GM12878 (cell line): ENCODE measurements around the gene SNAI3.

Experiments
- CBFB ChIP-seq: IDR thresholded peaks from 2 replicates; pipeline ENCODE4 v1.6.1; 2016; ENCODE audit warnings: antibody characterized with exemption, low read depth
- CTCF ChIP-seq, 3 experiments: IDR thresholded peaks in 2 of 3; conservative IDR thresholded peaks in 1 of 3; 2 replicates each; pipeline ENCODE4 v1.5.1; 2011; ENCODE audit warnings: low read depth in 3 of 3, low read length in 3 of 3, mild to moderate bottlenecking in 3 of 3, control low read depth in 2 of 3, moderate library complexity in 2 of 3, inconsistent platforms in 1 of 3, mixed read lengths in 1 of 3; ENCODE audit not compliant: control insufficient read depth in 2 of 3, insufficient read depth in 1 of 3; ENCODE audit errors: extremely low read depth in 1 of 3
- EZH2 ChIP-seq: IDR thresholded peaks from 2 replicates; pipeline ENCODE4 v1.6.1; 2012; ENCODE audit warnings: low read depth, mild to moderate bottlenecking, control low read depth, inconsistent platforms, low read length, borderline replicate concordance; ENCODE audit not compliant: control insufficient read depth
- KAT2A ChIP-seq: conservative IDR thresholded peaks from 2 replicates; pipeline ENCODE4 v1.6.1; 2011; ENCODE audit warnings: low read depth, low read length; ENCODE audit not compliant: control insufficient read depth
- NFXL1 ChIP-seq: fragments of 450-650 bp; IDR thresholded peaks from 2 replicates; pipeline ENCODE4 v1.6.1; 2017; ENCODE audit warnings: antibody characterized with exemption, mild to moderate bottlenecking, borderline replicate concordance
- PAX8 ChIP-seq: fragments of 450-650 bp; IDR thresholded peaks from 2 replicates; pipeline ENCODE4 v1.6.1; 2017; ENCODE audit warnings: mild to moderate bottlenecking, moderate library complexity
- POLR2A ChIP-seq: IDR thresholded peaks from 2 replicates; pipeline ENCODE4 v1.6.1; 2011; ENCODE audit warnings: low read depth, mild to moderate bottlenecking, low read length
- POLR2AphosphoS5 ChIP-seq: IDR thresholded peaks from 2 replicates; pipeline ENCODE4 v1.6.1; 2011; ENCODE audit warnings: mild to moderate bottlenecking, low read length, inconsistent platforms
- REST ChIP-seq: IDR thresholded peaks from 2 replicates; pipeline ENCODE4 v1.6.1; 2012; ENCODE audit warnings: mild to moderate bottlenecking, low read depth, low read length
- RFX5 ChIP-seq: IDR thresholded peaks from 2 replicates; pipeline ENCODE4 v1.6.1; 2011; ENCODE audit warnings: low read depth, low read length, improper control_type of control experiment
- SUZ12 ChIP-seq: fragments of 200-600 bp; sonication (generic); IDR thresholded peaks from one replicate; pipeline ENCODE4 v1.6.1; 2018; ENCODE audit warnings: antibody characterized with exemption, mild to moderate bottlenecking; ENCODE audit not compliant: unreplicated experiment
- ZNF274 ChIP-seq: IDR thresholded peaks from one replicate; pipeline ENCODE4 v1.8.0; 2011; ENCODE audit not compliant: insufficient read length, insufficient read depth

GRCh38 chr16:88673716-88674379 is 12.5 kb downstream of the SNAI3 start:
- TF ChIP-seq EZH2 (no peak), KAT2A (no peak), POLR2A (no peak), ZNF274 (no peak), CBFB (no peak), REST (no peak), CTCF (IDR thresholded peaks at IDR 0.05 in 2 of 3, conservative IDR thresholded peaks at IDR 0.05 in 1 of 3; ENCODE audit: control insufficient read depth in 2 of 3, extremely low read depth in 1 of 3, insufficient read depth in 1 of 3, low read depth in 3 of 3, low read length in 3 of 3) (no peak), PAX8 (no peak), POLR2AphosphoS5 (no peak), NFXL1 (no peak), SUZ12 (no peak), RFX5 (no peak)
